DMS114 treated with DMSO at 0.1 percent for 48 hours (cell line): ENCODE measurements around the gene FLVCR1.
"Not testable (repeated sequence)": the region's sequence is repeated elsewhere in the genome, so short reads cannot be mapped to it uniquely, and the experiment has no call there.

Experiments
- DNase-seq: peaks from one replicate; lab custom pipeline; 2025; ENCODE audit not compliant: unreplicated experiment; lab: John Stamatoyannopoulos, UW

FLVCR1 gene

DNA sequence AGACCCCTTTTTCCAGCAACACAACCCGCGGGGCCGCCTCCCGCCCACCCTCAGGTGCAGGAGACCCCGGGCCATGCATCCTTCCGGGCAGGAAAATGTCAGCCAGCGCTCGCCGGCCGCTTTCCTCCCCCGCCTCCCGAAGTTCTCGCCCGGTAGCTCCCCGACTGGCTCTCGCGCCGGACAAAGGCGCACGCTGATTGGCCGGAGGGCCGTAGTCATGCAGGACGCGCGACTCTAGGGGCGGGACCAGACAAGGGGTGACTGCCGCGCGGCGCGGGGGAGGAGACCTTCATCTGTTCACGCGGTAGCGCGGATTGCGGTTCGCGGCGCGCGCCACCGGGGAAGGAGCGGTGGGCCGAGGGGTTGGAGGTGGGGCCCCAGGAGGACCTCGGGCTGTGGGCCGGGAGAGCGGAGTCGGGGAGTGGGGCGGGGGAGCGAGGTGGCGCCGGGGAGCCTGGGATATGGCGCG, at the start of gene FLVCR1:
Gene FLVCR1, plus strand, starts transcription at position 284 of the 469 bp plus-strand sequence. Its CDS starts 178 bp downstream, at position 462.
- peak; percentile 93 for DNase-seq

DNA sequence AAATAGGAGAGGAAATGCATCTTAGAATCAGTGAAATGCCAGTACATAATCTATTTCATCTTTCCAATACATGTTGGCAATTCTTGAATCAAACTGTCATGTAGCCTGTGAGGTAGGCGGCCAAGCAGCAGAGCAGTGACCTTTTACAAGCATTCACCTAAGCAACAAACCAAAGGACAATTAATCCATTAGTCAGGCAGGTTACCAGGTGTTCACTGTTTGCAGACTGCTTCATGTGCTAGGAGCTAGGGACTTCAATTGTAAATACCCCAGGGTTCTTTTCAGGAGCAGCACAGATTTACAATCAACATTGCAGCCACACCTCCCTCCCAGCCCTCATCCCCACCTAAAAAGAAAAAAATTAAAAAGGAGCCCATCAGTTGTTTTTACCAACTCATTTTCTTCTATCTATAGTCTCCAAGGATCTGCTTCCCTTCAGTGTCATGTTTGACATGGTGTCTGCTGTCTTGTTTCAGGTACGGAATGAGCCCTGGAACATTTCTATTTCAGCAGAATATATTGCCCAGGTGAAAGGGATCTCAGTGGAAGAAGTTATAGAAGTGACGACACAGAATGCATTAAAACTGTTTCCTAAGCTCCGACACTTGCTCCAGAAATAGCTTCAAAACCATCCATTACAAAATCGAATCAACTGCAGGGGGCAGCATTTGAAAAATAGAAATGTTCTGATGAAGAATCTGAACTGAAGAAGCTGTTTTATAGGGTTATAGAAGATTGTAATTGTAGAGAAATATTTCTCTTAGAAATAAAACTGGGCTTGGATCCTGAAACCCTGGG, 43.3 kb upstream of the FLVCR1 start:
- DNase-seq = no peak

DNA sequence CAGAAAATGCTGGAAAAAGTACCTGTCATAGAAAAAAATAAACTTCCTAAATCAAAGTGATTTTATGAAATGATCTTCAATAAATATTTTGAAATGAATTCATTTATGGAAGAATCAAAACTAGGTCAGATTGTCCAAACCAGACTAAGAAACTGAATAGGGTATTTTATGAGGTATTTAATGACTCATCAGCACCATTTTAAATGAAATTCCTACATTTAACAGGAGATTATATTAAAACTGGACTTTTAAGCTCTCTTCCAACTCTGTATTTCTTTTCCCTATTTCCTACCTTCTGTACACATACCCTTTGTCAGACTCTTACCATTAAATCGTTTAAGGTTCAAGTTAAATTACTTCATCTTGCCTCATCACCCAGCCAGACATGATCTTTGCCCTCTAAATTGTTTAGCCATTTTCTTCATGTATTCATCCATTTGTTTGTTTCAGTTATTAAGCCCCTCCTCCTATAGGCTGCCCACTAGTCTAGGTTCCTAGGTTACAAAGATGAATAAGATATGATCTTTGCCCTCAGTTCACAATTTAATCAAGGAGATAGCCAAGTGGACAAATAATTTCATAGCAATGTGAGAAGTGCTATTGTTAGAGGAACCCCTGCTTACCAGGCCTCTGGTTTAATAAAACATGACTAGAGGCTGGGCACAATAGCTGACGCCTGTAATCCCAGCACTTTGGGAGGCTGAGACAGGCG, 41.4 kb upstream of the FLVCR1 start:
- no peak for DNase-seq

DNA sequence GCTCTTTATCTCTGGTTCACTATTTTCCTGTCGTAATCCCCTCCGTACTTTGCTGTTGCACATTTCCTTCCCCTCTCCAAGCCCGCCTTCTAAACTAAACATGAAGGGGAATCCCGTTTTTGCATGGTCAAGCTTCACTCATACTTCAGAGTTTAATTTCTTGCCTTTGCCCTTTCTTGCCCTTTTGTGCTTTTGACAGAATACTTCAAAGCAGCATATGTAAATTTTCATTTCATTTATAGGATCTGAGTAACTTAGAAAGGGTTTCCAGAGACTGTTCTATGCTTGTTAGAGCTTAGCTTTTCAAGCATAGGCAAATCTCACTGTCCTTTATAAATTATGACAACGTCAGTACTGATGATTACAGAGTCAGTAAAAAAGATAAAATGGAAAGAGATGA, 38.3 kb upstream of the FLVCR1 start:
- DNase-seq = no peak

DNA sequence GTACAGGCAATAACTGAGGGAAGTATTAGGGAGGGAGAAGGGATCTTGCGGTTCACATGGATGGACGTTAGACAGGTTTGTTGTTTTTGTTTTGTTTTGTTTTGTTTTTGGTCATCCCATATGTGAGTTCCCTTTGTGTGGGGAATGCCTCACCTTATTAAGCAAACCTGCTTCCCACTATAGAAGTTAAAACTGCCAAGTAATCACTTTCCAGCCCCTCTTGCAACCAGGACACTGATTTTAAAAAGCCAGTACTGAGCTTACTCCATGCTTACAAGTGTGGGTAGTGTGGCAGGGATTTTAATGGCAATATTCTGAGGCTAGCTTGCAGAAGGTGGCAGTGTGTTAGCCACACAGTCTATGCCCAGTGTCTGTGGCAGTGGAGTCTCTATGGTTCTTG, 37.1 kb upstream of the FLVCR1 start:
- DNase-seq = no peak

DNA sequence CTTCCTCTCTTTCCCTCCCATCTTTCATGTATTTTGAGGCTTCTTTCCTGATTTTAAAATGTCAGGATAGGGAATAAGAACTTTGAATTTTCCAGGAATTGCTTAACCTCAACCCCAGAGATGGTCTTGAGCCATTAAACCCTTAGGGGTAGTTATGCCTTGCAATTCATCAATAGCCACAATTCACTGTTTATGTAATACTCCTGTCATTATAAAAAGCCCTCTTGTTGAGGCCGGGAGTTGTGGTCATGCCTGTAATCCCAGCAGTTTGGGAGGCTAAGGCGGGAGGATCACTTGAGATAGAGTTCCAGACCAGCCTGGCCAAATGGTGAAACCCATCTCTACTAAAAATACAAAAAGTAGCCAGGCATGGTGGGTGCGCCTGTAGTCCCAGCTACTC, 35.1 kb upstream of the FLVCR1 start:
- no peak for DNase-seq

DNA sequence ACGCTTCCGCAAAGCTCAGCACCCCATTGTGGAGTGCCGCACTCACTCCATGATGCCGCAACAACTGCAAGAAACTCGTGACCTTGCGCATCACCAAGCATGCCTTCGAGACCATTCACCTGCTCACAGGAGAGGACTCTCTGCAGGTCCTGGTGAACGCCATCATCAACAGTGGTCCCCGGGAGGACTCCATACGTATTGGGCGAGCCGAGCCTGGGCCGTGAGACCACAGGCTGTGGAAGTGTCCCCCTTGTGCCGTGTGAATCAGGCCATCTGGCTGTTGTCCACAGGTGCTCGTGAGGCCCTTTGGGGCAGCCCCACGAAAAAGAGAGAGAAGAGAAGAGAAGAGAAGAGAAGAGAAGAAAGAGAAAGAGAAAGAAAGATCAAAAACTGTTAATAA, 33.9 kb upstream of the FLVCR1 start:
- no peak for DNase-seq

DNA sequence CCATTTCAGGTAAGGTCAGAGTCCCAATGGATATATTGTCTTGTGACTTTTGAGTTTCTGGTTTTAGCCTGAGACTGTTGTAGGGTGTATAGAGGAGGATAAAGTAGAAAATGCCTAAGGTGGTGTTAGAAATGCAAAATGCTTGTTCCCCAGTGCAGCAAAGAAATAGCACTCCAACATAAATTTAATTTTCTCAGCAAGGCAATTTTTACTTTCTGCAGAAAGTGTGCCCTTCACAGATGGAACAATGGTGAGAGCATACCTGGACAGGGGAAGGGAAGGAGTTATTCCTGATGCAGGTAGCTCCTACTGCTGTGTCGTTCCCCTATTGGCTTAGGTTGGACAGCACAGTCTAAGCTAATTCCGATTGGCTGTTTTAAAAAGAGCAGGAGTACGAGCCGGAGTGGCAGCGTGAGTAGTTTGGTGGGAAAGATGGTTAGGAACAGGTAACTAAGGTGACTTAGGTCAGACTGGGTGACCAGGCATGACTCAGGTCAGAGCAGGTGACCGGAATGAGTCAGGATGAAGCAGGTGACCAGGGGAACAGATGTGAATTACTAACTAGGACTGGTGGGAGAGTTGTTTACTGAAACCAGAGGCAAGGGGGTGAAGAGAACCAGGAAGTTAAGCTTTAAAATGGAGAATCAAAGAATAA, 32.1 kb upstream of the FLVCR1 start:
- DNase-seq = no peak

DNA sequence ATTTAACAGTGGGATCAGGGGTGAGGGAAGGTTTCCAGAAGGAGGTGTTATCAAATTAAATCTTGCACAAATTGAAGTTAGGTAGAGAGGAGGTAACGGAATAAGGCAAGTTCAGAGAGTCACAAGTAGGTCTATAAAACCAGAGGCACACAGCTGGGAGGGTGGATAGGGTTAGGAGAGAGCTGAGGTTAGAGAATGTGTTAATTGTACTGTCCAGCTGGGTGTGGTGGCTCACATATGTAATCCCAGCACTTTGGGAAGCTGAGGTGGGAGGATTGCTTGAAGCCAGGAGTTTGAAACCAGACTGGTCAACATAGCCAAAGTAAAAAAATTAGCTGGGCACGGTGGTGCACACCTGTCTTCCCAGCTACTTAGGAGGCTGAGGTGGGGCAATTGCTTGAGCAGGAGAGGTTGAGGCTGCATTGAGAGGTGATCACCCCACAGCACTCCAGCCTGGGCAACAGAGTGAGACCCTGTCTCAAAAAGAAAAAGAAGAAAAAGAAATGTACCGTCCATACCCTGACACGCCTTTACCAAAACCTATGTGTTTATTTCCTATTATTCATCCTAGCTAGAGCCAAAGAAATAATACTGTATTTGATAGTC, 30.8 kb upstream of the FLVCR1 start:
- DNase-seq = no peak

DNA sequence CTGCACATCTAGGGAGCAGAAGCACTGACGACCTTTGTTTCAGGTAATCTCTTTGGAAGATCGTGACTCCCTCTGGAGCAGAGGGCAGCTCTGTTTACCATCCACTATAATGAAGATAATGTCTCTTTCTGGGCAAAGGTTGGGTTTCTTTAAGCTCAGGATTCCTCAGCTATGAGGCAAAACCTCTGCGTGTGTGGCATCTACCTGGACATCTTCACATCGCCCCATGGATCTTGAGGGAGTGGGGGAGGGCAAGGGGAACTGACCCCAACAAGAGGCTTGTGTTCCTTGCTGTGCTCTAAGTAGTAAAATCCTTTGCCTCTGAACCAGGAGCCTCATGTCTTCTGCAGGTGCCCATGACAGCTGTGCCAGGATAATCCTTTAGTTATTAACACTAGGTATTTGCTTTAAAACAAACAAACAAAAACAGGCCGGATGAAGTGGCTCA, 30.2 kb upstream of the FLVCR1 start:
- DNase-seq = no peak

DNA sequence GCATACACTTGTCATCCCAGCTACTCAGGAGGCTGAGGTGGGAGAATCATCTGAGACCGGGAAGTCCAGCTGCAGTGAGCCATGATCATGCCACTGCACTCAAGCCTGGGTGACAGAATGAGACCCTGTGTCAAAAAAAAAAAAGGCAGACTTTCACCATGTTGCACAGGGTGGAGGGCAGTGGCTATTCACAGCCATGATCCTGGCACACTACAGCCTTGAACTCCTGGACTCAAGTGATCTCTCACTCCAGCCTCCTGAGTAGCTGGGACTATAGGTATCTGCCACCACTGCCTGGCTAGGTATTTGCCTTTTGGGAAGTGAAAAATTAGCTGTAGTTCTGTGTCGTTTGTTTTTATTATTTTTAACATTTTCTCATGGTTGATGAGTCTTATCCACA, 29.7 kb upstream of the FLVCR1 start:
- DNase-seq = no peak

DNA sequence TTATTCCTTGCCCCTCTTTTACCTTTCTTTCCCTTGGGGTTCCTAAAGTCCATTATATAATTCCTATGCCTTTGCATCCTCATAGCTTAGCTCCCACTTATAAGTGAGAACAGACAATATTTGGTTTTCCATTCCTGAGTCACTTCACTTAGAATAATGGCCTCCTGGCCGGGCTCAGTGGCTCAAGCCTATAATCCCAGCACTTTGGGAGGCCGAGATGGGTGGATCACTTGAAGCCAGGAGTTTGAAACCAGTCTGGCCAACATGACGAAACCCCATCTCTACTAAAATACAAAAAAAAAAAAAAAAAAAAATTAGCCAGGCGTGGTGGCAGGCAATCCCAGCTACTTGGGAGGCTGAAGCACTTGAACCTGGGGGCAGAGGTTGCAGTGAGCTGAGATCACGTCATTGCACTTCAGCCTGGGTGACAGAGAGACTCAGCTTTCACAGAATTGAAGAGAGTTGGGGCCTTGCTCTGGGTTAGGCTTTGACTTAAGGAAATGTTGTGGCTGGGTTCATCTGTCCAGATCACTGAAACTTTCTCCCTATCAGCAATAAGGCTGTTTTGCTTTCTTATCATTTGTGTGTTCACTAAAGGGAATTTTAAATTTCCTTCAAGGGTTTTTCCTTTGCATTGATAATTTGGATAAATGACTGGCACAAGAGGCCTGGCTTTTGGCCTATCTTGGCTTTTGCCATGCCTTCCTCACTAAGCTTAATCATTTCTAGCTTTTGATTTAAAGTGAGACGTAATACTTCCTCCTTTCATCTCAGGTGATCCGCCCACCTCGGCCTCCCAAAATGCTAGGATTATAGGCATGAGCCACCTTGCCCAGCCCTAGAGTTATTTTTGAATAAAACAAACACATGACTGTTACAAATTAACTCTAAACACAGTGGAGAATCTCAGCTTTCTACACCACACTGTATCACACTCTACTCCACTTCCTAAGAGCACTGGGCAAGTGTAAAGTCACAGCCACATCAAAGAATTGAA, 24.6 kb upstream of the FLVCR1 start:
- DNase-seq = not testable (repeated sequence)

DNA sequence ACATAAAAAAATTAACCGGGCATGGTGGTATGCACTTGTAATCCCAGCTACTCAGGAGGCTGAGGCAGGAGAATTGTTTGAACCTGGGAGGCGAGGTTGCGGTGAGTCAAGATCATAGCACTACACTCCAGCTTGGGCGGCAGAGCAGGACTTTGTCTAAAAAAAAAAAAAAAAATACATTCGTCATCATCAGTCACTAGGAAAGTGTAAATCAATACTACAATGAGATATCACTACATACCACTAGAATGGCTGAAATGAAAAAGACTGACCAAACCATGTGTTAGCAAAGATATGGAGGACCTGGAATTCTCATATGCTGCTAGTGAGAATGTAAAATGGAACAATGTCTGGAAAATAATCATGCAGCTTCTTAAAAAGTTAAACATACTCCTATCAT, 19.9 kb upstream of the FLVCR1 start:
- no peak for DNase-seq

DNA sequence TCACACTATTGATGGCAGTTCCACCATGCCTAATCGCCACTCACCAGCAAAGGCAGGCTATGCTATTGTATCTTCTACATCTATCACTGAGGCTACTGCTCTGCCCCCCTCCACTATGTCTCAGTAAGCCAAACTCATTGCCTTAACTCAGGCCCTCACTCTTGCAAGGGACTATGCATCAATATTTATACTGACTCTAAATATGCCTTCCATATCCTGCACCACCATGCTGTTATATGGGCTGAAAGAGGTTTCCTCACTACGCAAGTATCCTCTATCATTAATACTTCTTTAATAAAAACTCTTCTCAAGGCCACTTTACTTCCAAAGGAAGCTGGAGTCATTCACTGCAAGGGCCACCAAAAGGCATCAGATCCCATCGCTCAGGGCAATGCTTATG, 13.6 kb upstream of the FLVCR1 start:
- DNase-seq = not testable (repeated sequence)

DNA sequence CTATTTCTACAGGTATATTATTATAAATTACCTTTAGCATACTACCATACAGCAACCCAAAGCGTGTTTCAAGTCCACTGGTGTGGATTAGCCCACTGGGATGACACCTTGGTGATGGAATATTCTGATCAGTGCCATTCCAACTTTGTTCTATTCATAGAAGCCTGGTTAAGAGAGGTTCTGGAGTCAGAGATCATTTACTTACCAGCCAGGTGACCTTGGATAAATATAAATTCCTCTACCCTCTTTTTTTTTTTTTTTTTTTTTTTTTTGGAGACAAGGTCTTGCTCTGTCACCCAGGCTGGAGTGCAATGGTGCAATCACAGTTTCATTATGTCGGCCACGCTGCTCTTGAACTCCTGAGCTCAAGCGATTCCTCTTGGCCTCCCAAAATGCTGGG, 10.5 kb upstream of the FLVCR1 start, which contains the start of gene SPATA45:
Gene SPATA45, minus strand, starts transcription at position 101 of the 400 bp plus-strand sequence. CDS start 11,500 bp downstream, outside the sequence.
- no peak for DNase-seq

DNA sequence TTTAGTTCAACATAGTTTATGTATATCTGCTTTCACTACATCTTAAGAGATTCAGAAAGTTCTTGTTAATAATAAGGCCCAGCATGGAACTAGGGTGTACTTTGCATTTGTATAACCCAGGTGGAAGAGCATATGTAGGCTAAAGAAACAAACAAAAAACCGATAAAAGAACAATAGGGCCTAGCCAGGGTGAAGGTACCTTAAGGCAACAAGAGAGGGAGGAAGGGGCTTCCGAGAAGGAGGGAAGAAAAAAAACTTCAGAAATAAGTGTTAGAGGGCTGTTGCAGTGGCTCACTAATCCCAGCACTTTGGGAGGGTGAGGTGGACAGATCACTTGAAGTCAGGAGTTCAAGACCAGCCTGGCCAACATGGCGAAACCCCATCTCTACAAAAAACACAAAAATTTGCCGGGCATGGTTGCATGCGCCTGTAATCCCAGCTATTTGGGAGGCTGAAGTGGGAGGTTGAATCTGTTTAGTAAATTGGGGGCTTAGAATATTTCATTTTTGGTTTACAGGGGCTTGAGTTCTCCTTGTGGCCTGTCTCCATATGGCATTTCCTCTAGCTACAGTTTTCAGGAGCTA, 5.9 kb upstream of the FLVCR1 start:
- no peak for DNase-seq

DNA sequence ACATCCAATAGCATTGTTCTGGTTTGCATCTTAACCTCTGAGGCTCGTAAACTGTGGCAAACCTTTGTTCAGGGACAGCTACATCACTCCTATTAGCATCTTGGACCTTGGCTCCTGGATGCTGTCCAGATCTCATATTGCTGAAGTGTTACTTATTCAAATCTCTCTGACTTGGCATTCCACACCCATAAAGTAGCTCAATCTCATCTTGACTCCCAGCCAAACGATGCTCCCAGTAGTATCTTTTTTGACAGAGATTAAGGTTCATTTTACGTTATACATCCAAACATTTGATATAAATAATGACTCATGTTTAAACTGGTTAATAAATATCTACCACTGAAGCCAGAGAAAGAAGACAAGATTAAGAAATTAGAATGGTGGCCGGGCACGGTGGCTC, 4.4 kb upstream of the FLVCR1 start:
- no peak for DNase-seq

DNA sequence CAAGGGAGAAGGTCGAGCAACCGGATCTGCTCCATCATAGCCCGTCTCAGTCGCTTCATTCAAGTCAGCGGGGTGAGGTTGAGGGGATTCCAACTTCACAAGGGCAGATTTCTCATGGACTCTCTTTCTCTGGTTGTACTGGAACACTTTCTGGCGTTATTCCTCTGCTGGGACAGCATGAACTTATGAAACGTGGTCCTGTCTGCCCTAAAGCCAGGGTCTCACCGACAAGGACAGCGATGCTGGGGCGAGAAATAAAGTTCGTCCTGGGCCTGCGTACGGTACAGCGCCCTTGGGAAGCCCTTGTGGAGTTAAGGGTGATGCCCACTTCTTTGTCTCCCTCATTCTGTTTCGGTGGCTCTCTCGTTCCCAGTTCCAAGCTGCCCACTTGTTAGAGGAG, 1.3 kb upstream of the FLVCR1 start:
- DNase-seq = no peak

DNA sequence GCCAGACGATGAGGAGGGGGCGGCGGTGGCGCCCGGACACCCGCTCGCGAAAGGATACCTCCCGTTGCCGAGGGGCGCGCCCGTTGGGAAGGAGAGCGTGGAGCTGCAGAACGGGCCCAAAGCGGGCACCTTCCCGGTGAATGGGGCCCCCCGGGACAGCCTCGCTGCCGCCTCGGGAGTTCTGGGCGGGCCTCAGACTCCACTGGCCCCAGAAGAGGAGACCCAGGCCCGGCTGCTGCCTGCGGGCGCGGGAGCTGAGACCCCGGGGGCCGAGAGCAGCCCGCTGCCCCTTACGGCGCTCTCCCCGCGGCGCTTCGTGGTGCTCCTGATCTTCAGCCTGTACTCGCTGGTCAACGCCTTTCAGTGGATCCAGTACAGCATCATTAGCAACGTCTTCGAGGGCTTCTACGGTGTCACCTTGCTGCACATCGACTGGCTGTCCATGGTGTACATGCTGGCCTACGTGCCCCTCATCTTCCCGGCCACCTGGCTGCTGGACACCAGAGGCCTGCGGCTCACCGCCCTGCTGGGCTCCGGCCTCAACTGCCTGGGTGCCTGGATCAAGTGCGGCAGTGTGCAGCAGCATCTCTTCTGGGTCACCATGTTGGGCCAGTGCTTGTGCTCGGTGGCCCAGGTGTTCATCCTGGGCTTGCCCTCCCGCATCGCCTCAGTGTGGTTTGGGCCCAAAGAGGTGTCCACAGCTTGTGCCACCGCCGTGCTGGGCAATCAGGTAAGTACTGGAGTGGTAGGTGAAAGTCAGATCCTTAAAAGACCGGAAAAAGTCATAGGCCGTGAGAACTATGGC, 588 bp downstream of the FLVCR1 start:
- no peak for DNase-seq
